B cell (primary cell): ENCODE data around the gene STH.

Experiments
- CTCF ChIP-seq: fragments of 200-600 bp; IDR thresholded peaks from one replicate; pipeline ENCODE4 v1.8.0; 2022; ENCODE audit warnings: antibody characterized with exemption, mild to moderate bottlenecking
- EZH2 ChIP-seq: IDR thresholded peaks from 2 replicates; pipeline ENCODE4 v1.6.1; 2012; ENCODE audit warnings: borderline replicate concordance, low read depth, mild to moderate bottlenecking, moderate library complexity, low read length; ENCODE audit not compliant: insufficient read depth, poor library complexity, severe bottlenecking

GRCh38 chr17:46035112-46035818 lies 36.2 kb downstream of the STH start:
- TF ChIP-seq CTCF (no peak), EZH2 (no peak)
